ENCODE data around the gene IGF1R. TPM values are rescaled to one million over a fixed set of nuclear protein-coding genes. Genes with fewer than 3 reads are reported as not detected.

IGF1R gene
- total RNA-seq, 1 donor from 2014 or later, result 62.7 TPM

- H3K4me3 ChIP-seq (ENCODE audit: low read depth, low read length), result no peak overlapping the region
- no peak for DNase-seq (ENCODE audit: low read depth)
- TF ChIP-seq, protein P1, sequence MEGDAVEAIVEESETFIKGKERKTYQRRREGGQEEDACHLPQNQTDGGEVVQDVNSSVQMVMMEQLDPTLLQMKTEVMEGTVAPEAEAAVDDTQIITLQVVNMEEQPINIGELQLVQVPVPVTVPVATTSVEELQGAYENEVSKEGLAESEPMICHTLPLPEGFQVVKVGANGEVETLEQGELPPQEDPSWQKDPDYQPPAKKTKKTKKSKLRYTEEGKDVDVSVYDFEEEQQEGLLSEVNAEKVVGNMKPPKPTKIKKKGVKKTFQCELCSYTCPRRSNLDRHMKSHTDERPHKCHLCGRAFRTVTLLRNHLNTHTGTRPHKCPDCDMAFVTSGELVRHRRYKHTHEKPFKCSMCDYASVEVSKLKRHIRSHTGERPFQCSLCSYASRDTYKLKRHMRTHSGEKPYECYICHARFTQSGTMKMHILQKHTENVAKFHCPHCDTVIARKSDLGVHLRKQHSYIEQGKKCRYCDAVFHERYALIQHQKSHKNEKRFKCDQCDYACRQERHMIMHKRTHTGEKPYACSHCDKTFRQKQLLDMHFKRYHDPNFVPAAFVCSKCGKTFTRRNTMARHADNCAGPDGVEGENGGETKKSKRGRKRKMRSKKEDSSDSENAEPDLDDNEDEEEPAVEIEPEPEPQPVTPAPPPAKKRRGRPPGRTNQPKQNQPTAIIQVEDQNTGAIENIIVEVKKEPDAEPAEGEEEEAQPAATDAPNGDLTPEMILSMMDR (IDR thresholded peaks at IDR 0.05; ENCODE audit: insufficient read depth, low read length, poor library complexity, severe bottlenecking), result no peak
- no peaks in the 10 kb centered on the region for H3K27me3 ChIP-seq (ENCODE audit: control insufficient read depth, insufficient read depth, low read length)
- no peaks in the 10 kb centered on the region for H3K36me3 ChIP-seq (ENCODE audit: control insufficient read depth, insufficient read depth, low read length)
Measured at GRCh38 chr15:98798375-98798893, 150.1 kb downstream of the IGF1R start.

DNA sequence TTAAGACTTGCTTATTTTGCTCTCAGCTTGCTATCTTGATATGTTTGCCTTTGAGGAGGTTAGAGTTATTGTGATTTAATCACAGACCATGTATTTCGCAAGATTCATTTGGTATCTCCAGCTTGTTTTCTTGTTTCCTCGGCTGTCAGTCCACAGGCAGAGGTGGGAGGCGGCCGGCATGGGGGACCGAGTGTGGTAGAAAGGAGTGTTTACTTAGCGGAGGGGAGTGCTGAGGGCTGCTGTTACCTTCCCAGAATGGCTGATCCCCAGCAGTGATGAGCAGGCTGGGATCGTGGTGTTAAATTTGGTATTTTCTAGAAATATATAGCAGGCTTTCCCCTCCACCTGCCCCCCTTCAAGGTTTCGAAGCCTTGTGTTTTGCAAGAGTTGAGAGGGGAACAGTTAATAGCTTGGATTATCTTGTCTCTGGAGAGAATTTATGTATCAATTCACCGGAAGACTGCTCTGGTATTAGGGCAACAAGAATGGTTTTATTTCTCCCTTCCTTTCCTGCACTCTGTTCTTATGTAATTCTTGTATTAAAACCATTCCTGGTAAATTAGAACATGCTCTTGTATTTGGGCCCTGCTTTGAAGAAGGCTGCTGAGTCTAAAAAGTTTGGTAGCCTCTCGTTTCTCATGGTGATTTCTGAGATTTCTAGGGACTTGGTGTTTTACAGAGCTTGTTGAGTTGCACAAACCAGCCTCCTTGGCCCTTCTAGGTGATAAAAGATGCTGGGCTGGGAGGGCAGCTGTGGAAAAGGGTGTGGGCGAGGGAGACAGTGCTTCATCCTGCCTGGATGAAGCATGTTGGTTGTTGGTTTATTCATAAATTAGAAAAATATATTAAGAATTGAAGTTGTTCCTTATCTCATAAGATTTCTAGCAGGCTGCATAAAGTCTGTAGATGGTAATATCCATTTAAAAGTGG is 151.4 kb downstream of the IGF1R start:
- no peaks in the 10 kb centered on the region for H3K27me3 ChIP-seq (ENCODE audit: control insufficient read depth, insufficient read depth, low read length)
- H3K4me3 ChIP-seq (ENCODE audit: low read depth, low read length), result no peak overlapping the region
- TF ChIP-seq, protein P1 (IDR thresholded peaks at IDR 0.05; ENCODE audit: insufficient read depth, low read length, poor library complexity, severe bottlenecking), result no peak
- H3K36me3 ChIP-seq (ENCODE audit: control insufficient read depth, insufficient read depth, low read length), result no peaks in the 10 kb centered on the region
- DNase-seq (ENCODE audit: low read depth), result no peak

DNA sequence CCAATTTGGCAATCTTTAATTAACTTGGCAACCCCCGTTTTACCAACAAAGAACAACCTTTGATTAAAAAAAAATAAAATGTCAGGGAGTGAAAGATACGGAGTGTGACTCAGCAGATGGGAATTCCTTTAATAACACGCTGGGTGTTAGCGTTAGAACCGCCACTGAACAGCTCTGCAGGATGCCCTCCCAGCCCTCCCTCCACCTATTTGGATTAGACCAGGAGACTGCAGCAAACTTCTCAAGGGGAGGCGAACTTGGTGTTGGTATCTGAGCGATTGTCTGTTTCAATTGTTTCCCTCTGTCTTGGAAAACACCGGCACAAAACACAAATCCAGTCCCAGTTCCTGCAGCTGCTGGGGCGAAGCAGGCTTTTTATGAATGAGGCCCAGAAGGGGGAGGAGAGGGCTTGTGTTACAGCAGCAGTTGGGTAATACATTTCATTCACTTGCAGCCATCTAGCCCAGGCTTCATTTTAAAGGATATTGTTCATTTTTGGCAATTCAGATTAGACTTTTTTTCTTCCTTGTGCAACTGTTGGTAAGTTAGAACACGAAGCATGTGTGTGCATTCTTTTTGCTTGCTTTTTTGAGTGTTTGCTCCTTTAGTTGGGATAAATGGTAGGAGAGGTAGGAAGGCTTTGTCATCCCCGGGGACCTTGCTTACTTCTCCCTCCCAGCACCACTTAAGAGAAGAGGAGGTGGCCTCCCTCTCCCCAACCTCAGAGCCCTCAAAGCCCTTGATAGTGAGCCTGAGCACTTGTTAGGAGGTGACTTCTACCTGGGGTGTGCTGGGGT is 152.3 kb downstream of the IGF1R start:
- peak; percentile 65 for DNase-seq (ENCODE audit: low read depth)
- Histone ChIP-seq H3K4me3 (ENCODE audit: low read depth, low read length) (no peak overlapping the region), H3K27me3 (ENCODE audit: control insufficient read depth, insufficient read depth, low read length) (no peaks in the 10 kb centered on the region), H3K36me3 (ENCODE audit: control insufficient read depth, insufficient read depth, low read length) (no peaks in the 10 kb centered on the region)
- TF ChIP-seq, protein P1 (IDR thresholded peaks at IDR 0.05; ENCODE audit: insufficient read depth, low read length, poor library complexity, severe bottlenecking), result no peak

DNA sequence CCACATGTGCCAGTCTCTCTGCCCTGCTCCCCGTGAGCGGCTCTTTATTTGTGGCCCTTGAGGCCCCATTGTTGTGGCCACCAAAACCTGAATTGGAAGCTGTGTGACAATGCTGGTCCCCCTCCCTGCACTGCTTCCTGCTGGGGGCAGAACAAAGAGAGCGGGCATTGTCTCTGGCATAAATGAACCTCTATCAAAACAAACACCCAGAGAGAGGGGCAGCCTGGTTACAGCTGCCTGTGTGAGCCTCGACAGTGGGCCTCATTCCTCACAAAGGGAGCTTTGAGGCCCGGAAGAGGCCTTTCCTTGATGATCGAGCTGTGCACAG is 152.9 kb downstream of the IGF1R start:
- H3K27me3 ChIP-seq (ENCODE audit: control insufficient read depth, insufficient read depth, low read length), result no peaks in the 10 kb centered on the region
- no peak for DNase-seq (ENCODE audit: low read depth)
- TF ChIP-seq, protein P1 (IDR thresholded peaks at IDR 0.05; ENCODE audit: insufficient read depth, low read length, poor library complexity, severe bottlenecking), result no peak
- no peak overlapping the region for H3K4me3 ChIP-seq (ENCODE audit: low read depth, low read length)
- no peaks in the 10 kb centered on the region for H3K36me3 ChIP-seq (ENCODE audit: control insufficient read depth, insufficient read depth, low read length)

- DNase-seq (ENCODE audit: low read depth), result no peak
- no peaks in the 10 kb centered on the region for H3K27me3 ChIP-seq (ENCODE audit: control insufficient read depth, insufficient read depth, low read length)
- H3K36me3 ChIP-seq (ENCODE audit: control insufficient read depth, insufficient read depth, low read length), result no peaks in the 10 kb centered on the region
- TF ChIP-seq, protein P1 (IDR thresholded peaks at IDR 0.05; ENCODE audit: insufficient read depth, low read length, poor library complexity, severe bottlenecking), result no peak
- H3K4me3 ChIP-seq (ENCODE audit: low read depth, low read length), result no peak overlapping the region
Measured at GRCh38 chr15:98802187-98802586, 153.8 kb downstream of the IGF1R start.
